HEK293 (cell line): ENCODE results near the gene MAN2B2.

Experiments
- CTCF ChIA-PET: fragments of 350-600 bp; formaldehyde crosslinking; extraction: SDS; loops from one replicate; lab custom pipeline; 2021; ENCODE audit warnings: antibody characterized with exemption; lab: Yijun Ruan, JAX
- POLR2A ChIA-PET: fragments of 300-600 bp; formaldehyde crosslinking; extraction: SDS; loops from one replicate; lab custom pipeline; 2020; ENCODE audit warnings: antibody characterized with exemption, inconsistent platforms; lab: Yijun Ruan, JAX
- H3K27ac ChIP-seq: fragments of 200-500 bp; sonication (Bioruptor generic); 2 replicates; pipeline ENCODE4 v1.5.1; 2014; ENCODE audit warnings: low read depth, low read length, control low read depth, inconsistent platforms; ENCODE audit errors: extremely low read depth
- H3K36me3 ChIP-seq, 2 experiments: fragments of 200-500 bp in 1 of 2; sonication (Bioruptor generic) in 1 of 2; 1 replicate in 1 of 2; 2 replicates in 1 of 2; pipeline ENCODE4 v1.5.1; 2014 to 2017; ENCODE audit warnings: inconsistent platforms in 2 of 2, low read length in 2 of 2; ENCODE audit not compliant: control insufficient read depth in 2 of 2, insufficient read depth in 1 of 2
- H3K4me1 ChIP-seq: fragments of 200-500 bp; sonication (Bioruptor generic); 2 replicates; pipeline ENCODE4 v1.5.1; 2014; ENCODE audit warnings: mild to moderate bottlenecking, low read length, inconsistent platforms; ENCODE audit not compliant: control insufficient read depth, insufficient read depth
- H3K4me3 ChIP-seq: 2 replicates; pipeline ENCODE4 v1.5.1; 2011; ENCODE audit warnings: low read depth, mild to moderate bottlenecking, control low read depth, low read length, moderate library complexity
- H3K9me3 ChIP-seq: fragments of 200-500 bp; sonication (Bioruptor generic); 2 replicates; pipeline ENCODE4 v1.5.1; 2014; ENCODE audit warnings: low read depth, low read length, inconsistent platforms; ENCODE audit not compliant: control insufficient read depth, insufficient read depth
- CTCF ChIP-seq: fragments of 450-650 bp; formaldehyde crosslinking; IDR thresholded peaks from 2 replicates; pipeline ENCODE4 v1.5.1; 2016; ENCODE audit warnings: missing biosample characterization, missing genetic modification characterization
- KLF8 ChIP-seq: fragments of 450-650 bp; formaldehyde crosslinking; IDR thresholded peaks from 2 replicates; pipeline ENCODE4 v1.5.1; 2016; ENCODE audit warnings: missing biosample characterization, missing genetic modification characterization
- SETDB1 ChIP-seq: IDR thresholded peaks from one replicate; pipeline ENCODE4 v1.6.1; 2017; ENCODE audit warnings: mild to moderate bottlenecking, low read length, moderate library complexity, mixed read lengths; ENCODE audit not compliant: insufficient read length
- WT1 ChIP-seq: fragments of 450-650 bp; formaldehyde crosslinking; IDR thresholded peaks from 2 replicates; pipeline ENCODE4 v1.5.1; 2016; ENCODE audit warnings: missing biosample characterization, missing genetic modification characterization
- ZBTB49 ChIP-seq: fragments of 450-650 bp; formaldehyde crosslinking; IDR thresholded peaks from 2 replicates; pipeline ENCODE4 v1.5.1; 2016; ENCODE audit warnings: missing biosample characterization, missing genetic modification characterization, low read depth
- ZBTB8A ChIP-seq: fragments of 450-650 bp; formaldehyde crosslinking; IDR thresholded peaks from 2 replicates; pipeline ENCODE4 v1.5.1; 2016; ENCODE audit warnings: missing biosample characterization, missing genetic modification characterization
- ZNF214 ChIP-seq: fragments of 450-650 bp; formaldehyde crosslinking; IDR thresholded peaks from 2 replicates; pipeline ENCODE4 v1.5.1; 2017; ENCODE audit warnings: missing biosample characterization, mild to moderate bottlenecking, missing genetic modification characterization, borderline replicate concordance
- ZNF26 ChIP-seq: fragments of 450-650 bp; formaldehyde crosslinking; IDR thresholded peaks from 2 replicates; pipeline ENCODE4 v1.5.1; 2016; ENCODE audit warnings: missing biosample characterization, missing genetic modification characterization
- ZNF391 ChIP-seq: fragments of 450-650 bp; formaldehyde crosslinking; IDR thresholded peaks from 2 replicates; pipeline ENCODE4 v1.5.1; 2016; ENCODE audit warnings: low read depth, missing biosample characterization, missing genetic modification characterization, borderline replicate concordance
- ZNF416 ChIP-seq: fragments of 450-650 bp; formaldehyde crosslinking; IDR thresholded peaks from 2 replicates; pipeline ENCODE4 v1.5.1; 2016; ENCODE audit warnings: missing biosample characterization, missing genetic modification characterization
- ZNF426 ChIP-seq: fragments of 450-650 bp; formaldehyde crosslinking; IDR thresholded peaks from 2 replicates; pipeline ENCODE4 v1.5.1; 2017; ENCODE audit warnings: missing biosample characterization, missing genetic modification characterization, mild to moderate bottlenecking, inconsistent platforms, moderate library complexity
- ZNF473 ChIP-seq: fragments of 450-650 bp; formaldehyde crosslinking; IDR thresholded peaks from 2 replicates; pipeline ENCODE4 v1.5.1; 2017; ENCODE audit warnings: missing biosample characterization, missing genetic modification characterization
- ZNF530 ChIP-seq: fragments of 450-650 bp; formaldehyde crosslinking; IDR thresholded peaks from 2 replicates; pipeline ENCODE4 v1.5.1; 2016; ENCODE audit warnings: low read depth, missing biosample characterization, missing genetic modification characterization
- ZNF626 ChIP-seq: fragments of 450-650 bp; sonication (Bioruptor Pico); formaldehyde crosslinking; IDR thresholded peaks from 2 replicates; pipeline ENCODE4 v1.5.1; 2018; ENCODE audit warnings: missing biosample characterization, missing genetic modification characterization, inconsistent platforms
- ZNF654 ChIP-seq: fragments of 450-650 bp; formaldehyde crosslinking; IDR thresholded peaks from 2 replicates; pipeline ENCODE4 v1.5.1; 2016; ENCODE audit warnings: low read depth, missing biosample characterization, missing genetic modification characterization
- ZNF664 ChIP-seq: fragments of 450-650 bp; formaldehyde crosslinking; IDR thresholded peaks from 2 replicates; pipeline ENCODE4 v1.5.1; 2016; ENCODE audit warnings: missing biosample characterization, missing genetic modification characterization
- ZSCAN23 ChIP-seq: fragments of 450-650 bp; formaldehyde crosslinking; IDR thresholded peaks from 2 replicates; pipeline ENCODE4 v1.5.1; 2016; ENCODE audit warnings: missing biosample characterization, missing genetic modification characterization
- ZSCAN4 ChIP-seq: fragments of 450-650 bp; formaldehyde crosslinking; IDR thresholded peaks from 2 replicates; pipeline ENCODE4 v1.5.1; 2017; ENCODE audit warnings: missing biosample characterization, missing genetic modification characterization
- TF ChIP-seq, protein P1 (sequence below): fragments of 450-650 bp; formaldehyde crosslinking; IDR thresholded peaks from 2 replicates; pipeline ENCODE4 v1.5.1; 2016; ENCODE audit warnings: missing biosample characterization, missing genetic modification characterization
- TF ChIP-seq, protein P2 (sequence below): fragments of 450-650 bp; formaldehyde crosslinking; IDR thresholded peaks from 2 replicates; pipeline ENCODE4 v1.5.1; 2016; ENCODE audit warnings: missing biosample characterization, missing genetic modification characterization

Gene MAN2B2

DNA sequence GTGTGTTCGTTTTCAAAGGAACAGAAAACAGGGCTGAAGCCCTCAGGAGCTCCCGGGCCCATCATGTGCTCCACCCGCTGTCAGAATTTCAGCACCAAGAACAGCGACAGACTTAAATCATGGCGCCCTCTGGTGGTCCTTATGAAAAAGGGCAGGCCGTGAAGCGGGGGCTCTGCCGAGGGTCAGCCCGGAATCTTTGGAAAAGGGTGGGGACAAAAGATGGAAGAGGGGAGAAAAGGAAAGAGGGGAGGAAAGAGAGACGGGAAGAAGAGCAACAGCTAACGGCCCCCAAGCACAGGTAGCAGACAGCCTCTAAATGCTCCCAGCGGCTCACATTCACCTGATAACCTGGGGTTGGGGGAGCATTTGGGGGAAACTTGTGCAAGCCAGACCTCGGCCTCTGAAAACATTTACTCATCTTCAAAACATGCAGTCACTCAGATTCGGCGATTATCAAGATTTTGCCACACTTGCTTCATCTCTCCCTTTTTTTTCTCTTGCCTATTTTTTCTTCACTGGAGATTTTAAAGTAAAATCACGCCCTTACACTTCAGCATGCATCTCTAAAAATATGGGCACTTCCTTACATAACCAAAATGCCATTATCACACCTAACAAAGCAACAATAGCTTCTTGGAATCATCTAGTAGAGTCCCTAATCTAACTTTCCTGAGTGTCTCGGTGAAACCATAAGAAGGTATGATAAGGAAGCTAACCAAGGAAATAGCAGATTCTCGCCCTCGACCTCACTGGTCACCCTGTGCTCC is 28.1 kb upstream of the MAN2B2 start:
- POLR2A ChIA-PET, result no interaction called here
- TF ChIP-seq ZNF626 (no peak), ZNF426 (tag by site-specific recombination) (no peak), WT1 (tag by site-specific recombination) (no peak), ZNF654 (peak; percentile 76), ZNF26 (tag by site-specific recombination) (no peak), ZBTB8A (tag by site-specific recombination) (0 out of 2 replicates have a peak, but pooled peaks have one; percentile 17), ZNF416 (tag by site-specific recombination) (no peak), CTCF (peak; percentile 72), ZNF214 (tag by site-specific recombination) (no peak)
- TF ChIP-seq, protein P1, sequence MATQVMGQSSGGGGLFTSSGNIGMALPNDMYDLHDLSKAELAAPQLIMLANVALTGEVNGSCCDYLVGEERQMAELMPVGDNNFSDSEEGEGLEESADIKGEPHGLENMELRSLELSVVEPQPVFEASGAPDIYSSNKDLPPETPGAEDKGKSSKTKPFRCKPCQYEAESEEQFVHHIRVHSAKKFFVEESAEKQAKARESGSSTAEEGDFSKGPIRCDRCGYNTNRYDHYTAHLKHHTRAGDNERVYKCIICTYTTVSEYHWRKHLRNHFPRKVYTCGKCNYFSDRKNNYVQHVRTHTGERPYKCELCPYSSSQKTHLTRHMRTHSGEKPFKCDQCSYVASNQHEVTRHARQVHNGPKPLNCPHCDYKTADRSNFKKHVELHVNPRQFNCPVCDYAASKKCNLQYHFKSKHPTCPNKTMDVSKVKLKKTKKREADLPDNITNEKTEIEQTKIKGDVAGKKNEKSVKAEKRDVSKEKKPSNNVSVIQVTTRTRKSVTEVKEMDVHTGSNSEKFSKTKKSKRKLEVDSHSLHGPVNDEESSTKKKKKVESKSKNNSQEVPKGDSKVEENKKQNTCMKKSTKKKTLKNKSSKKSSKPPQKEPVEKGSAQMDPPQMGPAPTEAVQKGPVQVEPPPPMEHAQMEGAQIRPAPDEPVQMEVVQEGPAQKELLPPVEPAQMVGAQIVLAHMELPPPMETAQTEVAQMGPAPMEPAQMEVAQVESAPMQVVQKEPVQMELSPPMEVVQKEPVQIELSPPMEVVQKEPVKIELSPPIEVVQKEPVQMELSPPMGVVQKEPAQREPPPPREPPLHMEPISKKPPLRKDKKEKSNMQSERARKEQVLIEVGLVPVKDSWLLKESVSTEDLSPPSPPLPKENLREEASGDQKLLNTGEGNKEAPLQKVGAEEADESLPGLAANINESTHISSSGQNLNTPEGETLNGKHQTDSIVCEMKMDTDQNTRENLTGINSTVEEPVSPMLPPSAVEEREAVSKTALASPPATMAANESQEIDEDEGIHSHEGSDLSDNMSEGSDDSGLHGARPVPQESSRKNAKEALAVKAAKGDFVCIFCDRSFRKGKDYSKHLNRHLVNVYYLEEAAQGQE (tag by site-specific recombination), result peak; percentile 99
- TF ChIP-seq, protein P2, sequence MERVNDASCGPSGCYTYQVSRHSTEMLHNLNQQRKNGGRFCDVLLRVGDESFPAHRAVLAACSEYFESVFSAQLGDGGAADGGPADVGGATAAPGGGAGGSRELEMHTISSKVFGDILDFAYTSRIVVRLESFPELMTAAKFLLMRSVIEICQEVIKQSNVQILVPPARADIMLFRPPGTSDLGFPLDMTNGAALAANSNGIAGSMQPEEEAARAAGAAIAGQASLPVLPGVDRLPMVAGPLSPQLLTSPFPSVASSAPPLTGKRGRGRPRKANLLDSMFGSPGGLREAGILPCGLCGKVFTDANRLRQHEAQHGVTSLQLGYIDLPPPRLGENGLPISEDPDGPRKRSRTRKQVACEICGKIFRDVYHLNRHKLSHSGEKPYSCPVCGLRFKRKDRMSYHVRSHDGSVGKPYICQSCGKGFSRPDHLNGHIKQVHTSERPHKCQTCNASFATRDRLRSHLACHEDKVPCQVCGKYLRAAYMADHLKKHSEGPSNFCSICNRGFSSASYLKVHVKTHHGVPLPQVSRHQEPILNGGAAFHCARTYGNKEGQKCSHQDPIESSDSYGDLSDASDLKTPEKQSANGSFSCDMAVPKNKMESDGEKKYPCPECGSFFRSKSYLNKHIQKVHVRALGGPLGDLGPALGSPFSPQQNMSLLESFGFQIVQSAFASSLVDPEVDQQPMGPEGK (tag by site-specific recombination), result peak; percentile 69
- Histone ChIP-seq H3K4me1 (no peaks in the 10 kb centered on the region), H3K27ac (no peak overlapping the region), H3K9me3 (no peaks in the 10 kb centered on the region), H3K36me3 (no peaks in the 10 kb centered on the region), H3K4me3 (no peak overlapping the region)
- CTCF ChIA-PET, result interaction anchor here (0.5 to 3.3 kb wide), 34 partner anchors 9 to 660 kb away, joined by 3 to 16 read pairs (median 4); partner anchors contain the start of gene PPP2R2C

GRCh38 chr4:6548201-6548881 is 26.6 kb upstream of the MAN2B2 start:
- Histone ChIP-seq H3K36me3 (no peaks in the 10 kb centered on the region), H3K9me3 (no peaks in the 10 kb centered on the region), H3K27ac (no peak overlapping the region), H3K4me3 (no peak overlapping the region), H3K4me1 (no peaks in the 10 kb centered on the region)
- CTCF ChIA-PET, result interaction anchor here (0.5 to 3.3 kb wide), 9 partner anchors 13 to 563 kb away, joined by 3 to 12 read pairs (median 3); no protein-coding TSS in a partner anchor
- POLR2A ChIA-PET, result no interaction called here
- TF ChIP-seq ZNF530 (tag by site-specific recombination) (no peak), ZNF664 (no peak), SETDB1 (no peak), ZNF473 (tag by site-specific recombination) (no peak), ZBTB49 (no peak), ZSCAN4 (tag by site-specific recombination) (no peak), ZNF391 (tag by site-specific recombination) (no peak), ZSCAN23 (no peak), KLF8 (tag by site-specific recombination) (no peak)
